ENCODE data around the gene PREPL. TPM values are rescaled to one million over a fixed set of nuclear protein-coding genes. Genes with fewer than 3 reads are reported as not detected.
A peak's percentile ranks its signal among the peaks of the same experiment; 100 is the strongest.

Gene PREPL
- total and polyA plus RNA-seq, 2 of the 13 experiments (the other 11 are each of a cell fraction or from before 2014, with no cell fraction given): 19.7 to 34.3 TPM

DNA sequence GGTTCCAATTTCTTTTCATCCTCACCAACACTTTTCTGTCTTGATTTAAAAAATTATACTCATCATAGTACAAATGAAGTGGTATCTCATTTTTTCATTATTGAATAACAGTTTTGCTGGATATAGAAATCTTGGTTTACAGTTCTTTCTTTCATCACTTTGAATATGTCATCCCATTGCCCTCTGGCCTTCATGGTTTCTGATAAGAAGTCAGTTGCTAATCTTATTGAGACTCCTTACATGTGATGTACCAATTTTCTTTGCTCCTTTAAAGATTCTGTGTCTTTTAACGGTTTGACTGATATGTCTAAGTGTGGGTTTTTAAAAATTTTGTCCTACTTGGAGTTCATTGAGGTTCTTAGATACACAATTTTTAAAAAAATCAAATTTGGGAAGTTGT, 51.0 kb downstream of the PREPL start:
- WGBS (ENCODE audit: low lambda C conversion rate): 26% methylated on average over 1 of the region's 1 CpG
- in situ Hi-C loops (cut with HindIII; ENCODE audit: extremely low pct_ligation_motif_present, low pct_unique_long_range_greater_than_20kb): no loop called here
- FAIRE-seq (no peak), DNase-seq (ENCODE audit: low spot score) (no peak), ATAC-seq (no peak)
- no peaks in the 10 kb centered on the region for H4K20me1 ChIP-seq (ENCODE audit: insufficient read depth, low read length)
- peaks cover 26% of the 10 kb centered on the region for H3K9me3 ChIP-seq (ENCODE audit: low read length)
- H3K9ac ChIP-seq (ENCODE audit: insufficient read depth, low read depth, low read length): no peak overlapping the region
- ChIA-PET CTCF (ENCODE audit: low intra/inter-chr PET ratio, low total read pairs) (no interaction called here), POLR2A (no interaction called here)
- H3K36me3 ChIP-seq (replicated peaks in 1 of 2; ENCODE audit: control insufficient read depth in 1 of 2, insufficient read depth in 2 of 2, low read length in 2 of 2): no peaks in the 10 kb centered on the region
- H3K27ac ChIP-seq (ENCODE audit: extremely low read length, insufficient read depth, low read length): no peak overlapping the region
- H2AFZ ChIP-seq (ENCODE audit: low read length): no peak overlapping the region
- intact Hi-C loops (cut with micrococcal nuclease; ENCODE audit: unreplicated experiment): no loop called here
- H3K4me3 ChIP-seq (replicated peaks in 1 of 3; ENCODE audit: insufficient read depth in 1 of 3, low read depth in 2 of 3, low read length in 3 of 3): no peak overlapping the region
- no peak overlapping the region for H3K4me2 ChIP-seq (ENCODE audit: low read depth, low read length)
- TF ChIP-seq, protein P1, sequence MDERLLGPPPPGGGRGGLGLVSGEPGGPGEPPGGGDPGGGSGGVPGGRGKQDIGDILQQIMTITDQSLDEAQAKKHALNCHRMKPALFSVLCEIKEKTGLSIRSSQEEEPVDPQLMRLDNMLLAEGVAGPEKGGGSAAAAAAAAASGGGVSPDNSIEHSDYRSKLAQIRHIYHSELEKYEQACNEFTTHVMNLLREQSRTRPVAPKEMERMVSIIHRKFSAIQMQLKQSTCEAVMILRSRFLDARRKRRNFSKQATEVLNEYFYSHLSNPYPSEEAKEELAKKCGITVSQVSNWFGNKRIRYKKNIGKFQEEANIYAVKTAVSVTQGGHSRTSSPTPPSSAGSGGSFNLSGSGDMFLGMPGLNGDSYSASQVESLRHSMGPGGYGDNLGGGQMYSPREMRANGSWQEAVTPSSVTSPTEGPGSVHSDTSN (CRISPR knock-in tag; IDR thresholded peaks at IDR 0.05): no peak
- TF ChIP-seq SNRNP70 (IDR thresholded peaks at IDR 0.05; ENCODE audit: low read depth, low read length) (no peak), ZNF317 (CRISPR knock-in tag; IDR thresholded peaks at IDR 0.05) (peak; percentile 99)
- H3K27me3 ChIP-seq (ENCODE audit: control insufficient read depth in 1 of 2, insufficient read depth in 2 of 2, low read length in 2 of 2): no peaks in the 10 kb centered on the region
- no TSS peak for BruUV-seq (replicated peaks)
- H3K4me1 ChIP-seq (ENCODE audit: insufficient read depth, low read length): peaks cover 2% of the 10 kb centered on the region
- H3K79me2 ChIP-seq (ENCODE audit: insufficient read depth, low read length): no peaks in the 10 kb centered on the region

DNA sequence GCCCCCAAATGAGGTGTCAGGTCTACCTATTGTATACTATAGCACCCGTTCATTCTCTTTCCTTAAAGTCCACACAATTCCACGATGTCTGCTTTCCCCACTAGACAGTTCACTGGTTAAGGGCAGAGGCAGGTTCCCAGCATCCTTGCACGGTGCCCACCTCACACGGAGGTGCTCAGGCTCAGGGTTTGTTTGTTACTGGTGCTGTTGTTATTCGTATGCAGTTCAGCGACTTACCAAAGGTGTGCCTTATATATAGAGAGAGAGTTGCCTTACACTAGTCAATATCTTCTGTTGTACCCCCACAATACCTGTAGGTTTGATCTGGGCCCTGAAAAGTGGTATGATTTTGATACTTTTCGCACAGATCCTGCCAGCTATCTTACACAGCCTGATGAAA, 55.4 kb downstream of the PREPL start:
- intact Hi-C loops (cut with micrococcal nuclease; ENCODE audit: unreplicated experiment): no loop called here
- Histone ChIP-seq H3K79me2 (ENCODE audit: insufficient read depth, low read length) (no peaks in the 10 kb centered on the region), H2AFZ (ENCODE audit: low read length) (no peak overlapping the region), H3K4me1 (ENCODE audit: insufficient read depth, low read length) (no peaks in the 10 kb centered on the region), H3K27me3 (ENCODE audit: control insufficient read depth in 1 of 2, insufficient read depth in 2 of 2, low read length in 2 of 2) (no peaks in the 10 kb centered on the region; a peak in 1 of 5 replicates), H3K36me3 (replicated peaks in 1 of 2; ENCODE audit: control insufficient read depth in 1 of 2, insufficient read depth in 2 of 2, low read length in 2 of 2) (no peaks in the 10 kb centered on the region), H3K27ac (ENCODE audit: extremely low read length, insufficient read depth, low read length) (no peak overlapping the region), H3K4me2 (ENCODE audit: low read depth, low read length) (no peak overlapping the region), H3K9me3 (ENCODE audit: low read length) (peaks cover 19% of the 10 kb centered on the region), H3K9ac (ENCODE audit: insufficient read depth, low read depth, low read length) (no peak overlapping the region), H4K20me1 (ENCODE audit: insufficient read depth, low read length) (no peaks in the 10 kb centered on the region), H3K4me3 (replicated peaks in 1 of 3; ENCODE audit: insufficient read depth in 1 of 3, low read depth in 2 of 3, low read length in 3 of 3) (no peak overlapping the region)
- FAIRE-seq (no peak), ATAC-seq (peak; percentile 41; the same call in 1 of the 3 replicates), DNase-seq (ENCODE audit: low spot score) (no peak)
- 72% methylated on average over 7 of the region's 7 CpGs for WGBS (ENCODE audit: low lambda C conversion rate)
- CTCF ChIA-PET (ENCODE audit: low intra/inter-chr PET ratio, low total read pairs): no interaction called here
- in situ Hi-C loops (cut with HindIII; ENCODE audit: extremely low pct_ligation_motif_present, low pct_unique_long_range_greater_than_20kb): no loop called here
- POLR2A ChIA-PET: no interaction called here
- no TSS peak for BruUV-seq (replicated peaks)
- TF ChIP-seq ZNF530 (CRISPR knock-in tag; IDR thresholded peaks at IDR 0.05; ENCODE audit: low read depth) (no peak), ZNF224 (CRISPR knock-in tag; IDR thresholded peaks at IDR 0.05) (no peak), ZNF343 (CRISPR knock-in tag; IDR thresholded peaks at IDR 0.05) (no peak), CBX2 (IDR thresholded peaks at IDR 0.05; ENCODE audit: low read depth, low read length) (no peak), CBX2 (CRISPR knock-in tag; IDR thresholded peaks at IDR 0.05; ENCODE audit: low read depth) (no peak), RBFOX2 (IDR thresholded peaks at IDR 0.05; ENCODE audit: low read depth, low read length) (no peak), SALL2 (CRISPR knock-in tag; IDR thresholded peaks at IDR 0.05) (no peak), HOXA3 (CRISPR knock-in tag; IDR thresholded peaks at IDR 0.05) (no peak)
- TF ChIP-seq, protein P2, sequence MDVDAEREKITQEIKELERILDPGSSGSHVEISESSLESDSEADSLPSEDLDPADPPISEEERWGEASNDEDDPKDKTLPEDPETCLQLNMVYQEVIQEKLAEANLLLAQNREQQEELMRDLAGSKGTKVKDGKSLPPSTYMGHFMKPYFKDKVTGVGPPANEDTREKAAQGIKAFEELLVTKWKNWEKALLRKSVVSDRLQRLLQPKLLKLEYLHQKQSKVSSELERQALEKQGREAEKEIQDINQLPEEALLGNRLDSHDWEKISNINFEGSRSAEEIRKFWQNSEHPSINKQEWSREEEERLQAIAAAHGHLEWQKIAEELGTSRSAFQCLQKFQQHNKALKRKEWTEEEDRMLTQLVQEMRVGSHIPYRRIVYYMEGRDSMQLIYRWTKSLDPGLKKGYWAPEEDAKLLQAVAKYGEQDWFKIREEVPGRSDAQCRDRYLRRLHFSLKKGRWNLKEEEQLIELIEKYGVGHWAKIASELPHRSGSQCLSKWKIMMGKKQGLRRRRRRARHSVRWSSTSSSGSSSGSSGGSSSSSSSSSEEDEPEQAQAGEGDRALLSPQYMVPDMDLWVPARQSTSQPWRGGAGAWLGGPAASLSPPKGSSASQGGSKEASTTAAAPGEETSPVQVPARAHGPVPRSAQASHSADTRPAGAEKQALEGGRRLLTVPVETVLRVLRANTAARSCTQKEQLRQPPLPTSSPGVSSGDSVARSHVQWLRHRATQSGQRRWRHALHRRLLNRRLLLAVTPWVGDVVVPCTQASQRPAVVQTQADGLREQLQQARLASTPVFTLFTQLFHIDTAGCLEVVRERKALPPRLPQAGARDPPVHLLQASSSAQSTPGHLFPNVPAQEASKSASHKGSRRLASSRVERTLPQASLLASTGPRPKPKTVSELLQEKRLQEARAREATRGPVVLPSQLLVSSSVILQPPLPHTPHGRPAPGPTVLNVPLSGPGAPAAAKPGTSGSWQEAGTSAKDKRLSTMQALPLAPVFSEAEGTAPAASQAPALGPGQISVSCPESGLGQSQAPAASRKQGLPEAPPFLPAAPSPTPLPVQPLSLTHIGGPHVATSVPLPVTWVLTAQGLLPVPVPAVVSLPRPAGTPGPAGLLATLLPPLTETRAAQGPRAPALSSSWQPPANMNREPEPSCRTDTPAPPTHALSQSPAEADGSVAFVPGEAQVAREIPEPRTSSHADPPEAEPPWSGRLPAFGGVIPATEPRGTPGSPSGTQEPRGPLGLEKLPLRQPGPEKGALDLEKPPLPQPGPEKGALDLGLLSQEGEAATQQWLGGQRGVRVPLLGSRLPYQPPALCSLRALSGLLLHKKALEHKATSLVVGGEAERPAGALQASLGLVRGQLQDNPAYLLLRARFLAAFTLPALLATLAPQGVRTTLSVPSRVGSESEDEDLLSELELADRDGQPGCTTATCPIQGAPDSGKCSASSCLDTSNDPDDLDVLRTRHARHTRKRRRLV (CRISPR knock-in tag; IDR thresholded peaks at IDR 0.05): no peak
- TF ChIP-seq, protein P3, sequence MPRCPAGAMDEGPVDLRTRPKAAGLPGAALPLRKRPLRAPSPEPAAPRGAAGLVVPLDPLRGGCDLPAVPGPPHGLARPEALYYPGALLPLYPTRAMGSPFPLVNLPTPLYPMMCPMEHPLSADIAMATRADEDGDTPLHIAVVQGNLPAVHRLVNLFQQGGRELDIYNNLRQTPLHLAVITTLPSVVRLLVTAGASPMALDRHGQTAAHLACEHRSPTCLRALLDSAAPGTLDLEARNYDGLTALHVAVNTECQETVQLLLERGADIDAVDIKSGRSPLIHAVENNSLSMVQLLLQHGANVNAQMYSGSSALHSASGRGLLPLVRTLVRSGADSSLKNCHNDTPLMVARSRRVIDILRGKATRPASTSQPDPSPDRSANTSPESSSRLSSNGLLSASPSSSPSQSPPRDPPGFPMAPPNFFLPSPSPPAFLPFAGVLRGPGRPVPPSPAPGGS (CRISPR knock-in tag; IDR thresholded peaks at IDR 0.05): no peak
